Measurements from ENCODE around the gene HOXB6.

GRCh38 chr17:48624544-48625494, 20.0 kb upstream of the HOXB6 start:
- TF ChIP-seq CTCF (IDR thresholded peaks at IDR 0.05) = no peak
- TF ChIP-seq POLR2A (IDR thresholded peaks at IDR 0.05) = no peak
